Lower lobe of right lung (tissue), 2 donors: ENCODE data around the gene HBP1. TPM values are rescaled to one million over a fixed set of nuclear protein-coding genes. Genes with fewer than 3 reads are reported as not detected.

Experiments used
- ATAC-seq, 2 donors: fragments of 200-7000 bp; cut with Tn5 transposase; one replicate each; pipeline ENCODE4 v1.9.1; 2020 to 2022; ENCODE audit warnings: mild to moderate bottlenecking in 2 of 2, moderate library complexity in 2 of 2
- DNase-seq: peaks from one replicate; pipeline ENCODE4 v3.0.0-alpha.2; 2020
- H3K27ac ChIP-seq: fragments of 200-600 bp; one replicate; pipeline ENCODE4 v1.8.0; 2022
- H3K27me3 ChIP-seq: fragments of 200-600 bp; one replicate; pipeline ENCODE4 v1.8.0; 2022; ENCODE audit warnings: low read depth
- H3K36me3 ChIP-seq: fragments of 200-600 bp; one replicate; pipeline ENCODE4 v1.8.0; 2022; ENCODE audit warnings: mild to moderate bottlenecking
- H3K4me1 ChIP-seq: fragments of 200-600 bp; one replicate; pipeline ENCODE4 v1.8.0; 2022
- H3K4me3 ChIP-seq: fragments of 200-600 bp; one replicate; pipeline ENCODE4 v1.8.0; 2022; ENCODE audit warnings: mild to moderate bottlenecking
- H3K9me3 ChIP-seq: fragments of 200-600 bp; one replicate; pipeline ENCODE4 v1.8.0; 2022
- intact Hi-C: fragments of 100-400 bp; cut with DNase I; formaldehyde crosslinking; loops from one replicate; pipeline ENCODE4 v1.11.0; 2022
- total RNA-seq: library from RNA; stranded (reverse); fragmentation: NEBNext Ultra II Directional; extraction: Animal tissue kit (Norgen Biotek cat#: 25700); gene quantifications from one replicate; pipeline ENCODE4 v1.2.1, GENCODE V29; 2021
- TF ChIP-seq, protein P1 (sequence below): fragments of 200-600 bp; IDR thresholded peaks from one replicate; pipeline ENCODE4 v1.8.0; 2022; ENCODE audit warnings: antibody characterized with exemption, mild to moderate bottlenecking
- donor health status: DM: no; HTN: yes; CAD: no; lungs with severe emphysema.

The HBP1 gene
- total RNA-seq, 1 donor from 2014 or later, result 81.9 TPM

DNA sequence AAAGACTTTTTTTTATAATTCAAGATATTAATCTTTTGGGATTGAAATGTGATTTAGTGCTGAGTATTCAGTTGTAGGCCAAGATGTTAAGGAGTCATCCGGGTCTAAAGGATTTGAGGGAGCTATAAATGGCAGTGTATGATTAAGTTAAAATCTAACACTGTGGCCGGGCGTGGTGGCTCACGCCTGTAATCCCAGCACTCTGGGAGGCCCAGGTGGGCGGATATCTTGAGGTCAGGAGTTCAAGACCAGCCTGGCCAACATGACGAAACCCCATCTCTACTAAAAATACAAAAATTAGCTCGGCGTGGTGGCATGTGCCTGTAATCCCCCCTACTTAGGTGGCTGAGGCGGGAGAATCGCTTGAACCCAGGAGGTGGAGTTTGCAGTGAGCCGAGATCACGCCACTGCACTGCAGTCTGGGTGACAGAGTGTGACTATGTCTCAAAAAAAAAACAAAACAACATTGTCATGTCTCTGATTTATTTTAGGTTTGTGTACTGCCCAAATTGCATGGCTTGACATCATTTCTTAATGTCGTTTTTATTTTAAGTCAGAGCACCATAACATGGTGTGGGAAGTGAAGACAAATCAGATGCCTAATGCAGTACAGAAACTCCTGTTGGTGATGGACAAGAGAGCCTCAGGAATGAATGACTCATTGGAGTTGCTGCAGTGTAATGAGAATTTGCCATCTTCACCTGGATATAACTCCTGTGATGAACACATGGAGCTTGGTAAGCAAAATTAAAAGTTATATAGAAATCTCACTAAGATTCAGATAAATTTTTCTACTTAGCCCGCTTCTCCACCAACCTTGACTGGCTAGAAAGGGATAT, 10.7 kb downstream of the HBP1 start:
- H3K27ac ChIP-seq, result no peak overlapping the region
- intact Hi-C loops, result no loop called here

DNA sequence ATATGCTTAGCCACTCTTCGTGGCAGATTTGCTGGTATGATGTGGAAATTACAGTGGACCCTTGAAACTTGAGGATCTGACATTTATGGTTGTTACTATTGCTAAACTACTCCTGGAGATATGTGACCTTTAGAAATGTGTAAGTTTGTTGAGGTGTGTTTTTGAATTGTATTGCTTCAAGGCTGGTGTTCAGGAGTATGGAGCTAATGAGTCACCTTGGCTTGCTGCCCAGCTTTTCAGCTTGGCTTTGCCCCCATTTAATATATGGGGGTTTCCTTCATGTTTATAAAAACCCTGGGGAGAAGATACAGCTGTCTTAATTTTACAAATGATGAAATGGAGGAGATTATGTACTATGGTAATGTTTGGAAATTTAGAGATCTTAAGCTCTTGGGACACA, 11.6 kb downstream of the HBP1 start:
- Histone ChIP-seq H3K36me3 (peaks cover 58% of the 10 kb centered on the region), H3K27me3 (no peaks in the 10 kb centered on the region), H3K9me3 (no peaks in the 10 kb centered on the region), H3K27ac (no peak overlapping the region), H3K4me1 (peaks cover 40% of the 10 kb centered on the region), H3K4me3 (no peak overlapping the region)
- intact Hi-C loops, result no loop called here
- TF ChIP-seq, protein P1, sequence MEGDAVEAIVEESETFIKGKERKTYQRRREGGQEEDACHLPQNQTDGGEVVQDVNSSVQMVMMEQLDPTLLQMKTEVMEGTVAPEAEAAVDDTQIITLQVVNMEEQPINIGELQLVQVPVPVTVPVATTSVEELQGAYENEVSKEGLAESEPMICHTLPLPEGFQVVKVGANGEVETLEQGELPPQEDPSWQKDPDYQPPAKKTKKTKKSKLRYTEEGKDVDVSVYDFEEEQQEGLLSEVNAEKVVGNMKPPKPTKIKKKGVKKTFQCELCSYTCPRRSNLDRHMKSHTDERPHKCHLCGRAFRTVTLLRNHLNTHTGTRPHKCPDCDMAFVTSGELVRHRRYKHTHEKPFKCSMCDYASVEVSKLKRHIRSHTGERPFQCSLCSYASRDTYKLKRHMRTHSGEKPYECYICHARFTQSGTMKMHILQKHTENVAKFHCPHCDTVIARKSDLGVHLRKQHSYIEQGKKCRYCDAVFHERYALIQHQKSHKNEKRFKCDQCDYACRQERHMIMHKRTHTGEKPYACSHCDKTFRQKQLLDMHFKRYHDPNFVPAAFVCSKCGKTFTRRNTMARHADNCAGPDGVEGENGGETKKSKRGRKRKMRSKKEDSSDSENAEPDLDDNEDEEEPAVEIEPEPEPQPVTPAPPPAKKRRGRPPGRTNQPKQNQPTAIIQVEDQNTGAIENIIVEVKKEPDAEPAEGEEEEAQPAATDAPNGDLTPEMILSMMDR, result no peak
- DNase-seq (no peak), ATAC-seq (peak; percentile 35 to 80)

More for the DNA sequence above, 10.7 kb downstream of the HBP1 start:
- ATAC-seq, result peak in 1 of 2 donors; percentile 44
- no peaks in the 10 kb centered on the region for H3K27me3 ChIP-seq
- TF ChIP-seq, protein P1, result no peak
- H3K36me3 ChIP-seq, result peaks cover 49% of the 10 kb centered on the region
- no peaks in the 10 kb centered on the region for H3K9me3 ChIP-seq
- no peak for DNase-seq
- H3K4me1 ChIP-seq, result peaks cover 48% of the 10 kb centered on the region
- no peak overlapping the region for H3K4me3 ChIP-seq

DNA sequence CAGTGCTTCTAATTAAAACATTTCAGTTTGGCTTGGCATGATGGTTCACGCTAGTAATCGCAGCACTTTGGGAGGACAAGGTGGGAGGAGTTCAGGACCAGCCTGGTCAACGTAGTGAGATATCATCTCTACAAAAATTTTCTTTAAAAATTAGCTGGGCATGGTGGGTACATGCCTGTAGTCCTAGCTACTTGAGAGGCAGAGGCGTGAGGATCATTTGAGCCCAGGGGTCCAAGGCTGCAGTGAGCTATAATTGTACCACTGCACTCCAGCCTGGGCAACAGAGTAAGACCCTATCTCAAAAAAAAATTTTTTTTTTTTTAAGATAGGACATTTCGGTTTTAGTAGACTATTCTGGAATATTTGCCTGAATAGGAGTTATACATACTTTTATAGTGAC, 12.4 kb downstream of the HBP1 start:
- Histone ChIP-seq H3K27ac (no peak overlapping the region), H3K9me3 (no peaks in the 10 kb centered on the region), H3K4me1 (peaks cover 40% of the 10 kb centered on the region), H3K4me3 (no peak overlapping the region), H3K27me3 (no peaks in the 10 kb centered on the region), H3K36me3 (peaks cover 66% of the 10 kb centered on the region)
- intact Hi-C loops, result no loop called here
- DNase-seq (no peak), ATAC-seq (no peak)
- TF ChIP-seq, protein P1, result no peak

DNA sequence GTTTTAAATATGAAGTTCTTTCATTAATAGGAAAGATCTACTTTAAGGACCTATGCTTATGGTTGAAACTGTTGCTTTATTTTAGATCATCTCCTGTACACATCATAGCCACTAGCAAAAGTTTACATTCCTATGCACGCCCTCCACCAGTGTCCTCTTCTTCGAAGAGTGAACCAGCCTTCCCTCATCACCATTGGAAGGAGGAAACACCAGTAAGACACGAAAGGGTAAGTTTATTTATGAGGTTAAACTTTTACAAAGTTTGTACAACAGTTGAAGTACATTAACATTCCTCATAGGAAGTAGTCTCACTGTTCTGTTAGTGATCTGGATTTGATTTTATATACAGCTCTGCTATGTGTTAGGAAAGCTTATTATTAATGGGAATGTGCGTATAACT, 16.9 kb downstream of the HBP1 start:
- Histone ChIP-seq H3K4me1 (peaks cover 5% of the 10 kb centered on the region), H3K9me3 (no peaks in the 10 kb centered on the region), H3K27me3 (no peaks in the 10 kb centered on the region), H3K36me3 (peaks cover 100% of the 10 kb centered on the region), H3K27ac (no peak overlapping the region), H3K4me3 (no peak overlapping the region)
- TF ChIP-seq, protein P1, result no peak
- DNase-seq (no peak), ATAC-seq (no peak)
- intact Hi-C loops, result no loop called here

DNA sequence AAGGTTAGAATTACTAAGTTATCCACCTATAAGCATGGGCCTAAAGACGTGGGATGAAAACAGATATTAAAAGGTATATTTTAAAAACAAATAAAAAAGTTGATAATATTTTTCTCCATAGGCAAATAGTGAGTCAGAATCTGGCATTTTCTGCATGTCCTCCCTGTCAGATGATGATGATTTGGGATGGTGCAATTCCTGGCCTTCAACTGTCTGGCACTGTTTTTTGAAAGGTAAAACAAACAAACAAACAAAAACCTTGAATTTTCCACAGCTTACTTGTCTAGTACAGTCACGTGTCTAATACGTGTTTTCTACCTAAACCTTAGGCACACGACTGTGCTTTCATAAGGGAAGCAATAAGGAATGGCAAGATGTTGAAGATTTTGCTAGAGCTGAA, 17.4 kb downstream of the HBP1 start:
- DNase-seq (no peak), ATAC-seq (no peak)
- intact Hi-C loops, result no loop called here
- TF ChIP-seq, protein P1, result no peak
- Histone ChIP-seq H3K4me1 (peaks cover under 1% of the 10 kb centered on the region), H3K27ac (no peak overlapping the region), H3K9me3 (no peaks in the 10 kb centered on the region), H3K36me3 (peaks cover 100% of the 10 kb centered on the region), H3K27me3 (no peaks in the 10 kb centered on the region), H3K4me3 (no peak overlapping the region)
